ENCODE results near the gene HBZ.

HBZ gene

GRCh38 chr16:152141-153128 is at the start of gene HBZ:
TSS of gene HBZ (plus strand) at chr16:152644. CDS start at chr16:152910, 266 bp downstream.
- ChIA-PET POLR2A (no interaction called here), CTCF (no interaction called here)
- TF ChIP-seq, protein P1, sequence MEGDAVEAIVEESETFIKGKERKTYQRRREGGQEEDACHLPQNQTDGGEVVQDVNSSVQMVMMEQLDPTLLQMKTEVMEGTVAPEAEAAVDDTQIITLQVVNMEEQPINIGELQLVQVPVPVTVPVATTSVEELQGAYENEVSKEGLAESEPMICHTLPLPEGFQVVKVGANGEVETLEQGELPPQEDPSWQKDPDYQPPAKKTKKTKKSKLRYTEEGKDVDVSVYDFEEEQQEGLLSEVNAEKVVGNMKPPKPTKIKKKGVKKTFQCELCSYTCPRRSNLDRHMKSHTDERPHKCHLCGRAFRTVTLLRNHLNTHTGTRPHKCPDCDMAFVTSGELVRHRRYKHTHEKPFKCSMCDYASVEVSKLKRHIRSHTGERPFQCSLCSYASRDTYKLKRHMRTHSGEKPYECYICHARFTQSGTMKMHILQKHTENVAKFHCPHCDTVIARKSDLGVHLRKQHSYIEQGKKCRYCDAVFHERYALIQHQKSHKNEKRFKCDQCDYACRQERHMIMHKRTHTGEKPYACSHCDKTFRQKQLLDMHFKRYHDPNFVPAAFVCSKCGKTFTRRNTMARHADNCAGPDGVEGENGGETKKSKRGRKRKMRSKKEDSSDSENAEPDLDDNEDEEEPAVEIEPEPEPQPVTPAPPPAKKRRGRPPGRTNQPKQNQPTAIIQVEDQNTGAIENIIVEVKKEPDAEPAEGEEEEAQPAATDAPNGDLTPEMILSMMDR (IDR thresholded peaks at IDR 0.05; ENCODE audit: control extremely low read depth, extremely low read depth, low read depth, missing control alignments): no peak
- DNase-seq (ENCODE audit: extremely low spot score): no peak

- CTCF ChIA-PET: interaction anchor here (1.3 to 5.4 kb wide), 5 partner anchors 14 to 259 kb away, joined by 3 to 53 read pairs (median 5); no protein-coding TSS in a partner anchor
- DNase-seq (ENCODE audit: extremely low spot score): no peak
- TF ChIP-seq, protein P1 (IDR thresholded peaks at IDR 0.05; ENCODE audit: control extremely low read depth, extremely low read depth, low read depth, missing control alignments): no peak
- POLR2A ChIA-PET: interaction anchor here (0.6 kb wide), 1 partner anchor 10 kb away, joined by 3 read pairs; no protein-coding TSS in a partner anchor
Measured at GRCh38 chr16:104355-104754, 48.1 kb upstream of the HBZ start.

GRCh38 chr16:104928-105327 is 47.5 kb upstream of the HBZ start:
- CTCF ChIA-PET: interaction anchor here (1.1 to 5.4 kb wide), 7 partner anchors 13 to 258 kb away, joined by 3 to 53 read pairs (median 5); no protein-coding TSS in a partner anchor
- TF ChIP-seq, protein P1 (IDR thresholded peaks at IDR 0.05; ENCODE audit: control extremely low read depth, extremely low read depth, low read depth, missing control alignments): no peak
- POLR2A ChIA-PET: no interaction called here
- no peak for DNase-seq (ENCODE audit: extremely low spot score)

- ChIA-PET POLR2A (no interaction called here), CTCF (interaction anchor here (1.1 to 5.4 kb wide), 7 partner anchors 17 to 258 kb away, joined by 3 to 53 read pairs (median 5); no protein-coding TSS in a partner anchor)
- no peak for DNase-seq (ENCODE audit: extremely low spot score)
- TF ChIP-seq, protein P1 (IDR thresholded peaks at IDR 0.05; ENCODE audit: control extremely low read depth, extremely low read depth, low read depth, missing control alignments): no peak
Measured at GRCh38 chr16:105521-105920, 46.9 kb upstream of the HBZ start.

GRCh38 chr16:106623-107324 is 45.7 kb upstream of the HBZ start:
- ChIA-PET POLR2A (no interaction called here), CTCF (interaction anchor here (0.7 to 5.4 kb wide), 40 partner anchors 8 to 483 kb away, joined by 3 to 54 read pairs (median 4); partner anchors contain the start of genes HBQ1, MRPL28, PGAP6 and POLR3K)
- TF ChIP-seq, protein P1 (IDR thresholded peaks at IDR 0.05; ENCODE audit: control extremely low read depth, extremely low read depth, low read depth, missing control alignments): peak; percentile 81
- DNase-seq (ENCODE audit: extremely low spot score): peak; percentile 83

DNA sequence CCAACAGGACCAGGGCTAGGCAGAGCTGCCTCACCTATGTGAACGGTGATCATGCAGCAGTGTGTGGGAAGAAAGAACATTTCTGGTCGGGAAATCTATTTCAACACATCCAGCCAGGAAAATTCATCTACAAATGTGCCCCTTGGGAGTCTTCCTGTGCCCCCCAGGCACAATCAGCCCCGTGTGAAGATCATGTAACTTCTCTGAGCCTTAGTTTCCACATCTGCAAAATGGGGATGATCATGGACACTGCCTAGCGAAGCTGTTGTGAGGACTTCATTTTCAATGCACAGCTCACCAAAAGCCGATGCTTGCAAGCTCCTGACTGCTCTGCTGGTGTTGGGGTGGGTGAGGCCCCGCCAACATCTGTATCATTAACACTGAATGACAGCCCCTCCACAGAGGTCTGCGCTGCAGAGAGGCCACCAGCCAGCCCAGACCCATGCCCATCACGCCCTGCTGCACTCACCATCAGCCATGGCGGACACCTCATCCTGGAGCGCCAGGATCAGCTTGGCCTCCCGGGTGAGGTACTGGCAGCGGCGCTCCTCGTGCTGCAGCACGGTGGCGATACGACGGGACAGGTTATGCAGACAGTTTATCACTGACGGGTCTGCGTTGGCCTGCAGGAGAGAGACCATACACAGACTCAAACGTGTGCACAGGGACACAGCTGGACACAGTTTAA is 40.1 kb upstream of the HBZ start:
- no peak for DNase-seq (ENCODE audit: extremely low spot score)
- POLR2A ChIA-PET: no interaction called here
- TF ChIP-seq, protein P1 (IDR thresholded peaks at IDR 0.05; ENCODE audit: control extremely low read depth, extremely low read depth, low read depth, missing control alignments): no peak
- CTCF ChIA-PET: no interaction called here

All from GM10248 (cell line).